Measurements from ENCODE around the gene QRICH1.

The QRICH1 gene

GRCh38 chr3:49119036-49119435 lies 25.2 kb upstream of the QRICH1 start:
- H3K36me3 ChIP-seq (ENCODE audit: control insufficient read depth, insufficient read depth, low read length) = peaks cover 32% of the 10 kb centered on the region
- TF ChIP-seq, protein P1, sequence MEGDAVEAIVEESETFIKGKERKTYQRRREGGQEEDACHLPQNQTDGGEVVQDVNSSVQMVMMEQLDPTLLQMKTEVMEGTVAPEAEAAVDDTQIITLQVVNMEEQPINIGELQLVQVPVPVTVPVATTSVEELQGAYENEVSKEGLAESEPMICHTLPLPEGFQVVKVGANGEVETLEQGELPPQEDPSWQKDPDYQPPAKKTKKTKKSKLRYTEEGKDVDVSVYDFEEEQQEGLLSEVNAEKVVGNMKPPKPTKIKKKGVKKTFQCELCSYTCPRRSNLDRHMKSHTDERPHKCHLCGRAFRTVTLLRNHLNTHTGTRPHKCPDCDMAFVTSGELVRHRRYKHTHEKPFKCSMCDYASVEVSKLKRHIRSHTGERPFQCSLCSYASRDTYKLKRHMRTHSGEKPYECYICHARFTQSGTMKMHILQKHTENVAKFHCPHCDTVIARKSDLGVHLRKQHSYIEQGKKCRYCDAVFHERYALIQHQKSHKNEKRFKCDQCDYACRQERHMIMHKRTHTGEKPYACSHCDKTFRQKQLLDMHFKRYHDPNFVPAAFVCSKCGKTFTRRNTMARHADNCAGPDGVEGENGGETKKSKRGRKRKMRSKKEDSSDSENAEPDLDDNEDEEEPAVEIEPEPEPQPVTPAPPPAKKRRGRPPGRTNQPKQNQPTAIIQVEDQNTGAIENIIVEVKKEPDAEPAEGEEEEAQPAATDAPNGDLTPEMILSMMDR (IDR thresholded peaks at IDR 0.05; ENCODE audit: insufficient read depth, low read length, poor library complexity, severe bottlenecking) = no peak
- H3K4me3 ChIP-seq (replicated peaks; ENCODE audit: low read depth, low read length) = no peak overlapping the region

GRCh38 chr3:49112262-49112661 lies 18.4 kb upstream of the QRICH1 start:
- TF ChIP-seq, protein P1 (IDR thresholded peaks at IDR 0.05; ENCODE audit: insufficient read depth, low read length, poor library complexity, severe bottlenecking) = no peak
- DNase-seq (ENCODE audit: extremely low read depth, insufficient read length) = no peak
- H3K36me3 ChIP-seq (ENCODE audit: control insufficient read depth, insufficient read depth, low read length) = peaks cover 62% of the 10 kb centered on the region

More at GRCh38 chr3:49119036-49119435, 25.2 kb upstream of the QRICH1 start:
- H3K27me3 ChIP-seq (replicated peaks; ENCODE audit: control insufficient read depth, insufficient read depth, low read length) = no peaks in the 10 kb centered on the region
- DNase-seq (ENCODE audit: extremely low read depth, insufficient read length) = no peak

DNA sequence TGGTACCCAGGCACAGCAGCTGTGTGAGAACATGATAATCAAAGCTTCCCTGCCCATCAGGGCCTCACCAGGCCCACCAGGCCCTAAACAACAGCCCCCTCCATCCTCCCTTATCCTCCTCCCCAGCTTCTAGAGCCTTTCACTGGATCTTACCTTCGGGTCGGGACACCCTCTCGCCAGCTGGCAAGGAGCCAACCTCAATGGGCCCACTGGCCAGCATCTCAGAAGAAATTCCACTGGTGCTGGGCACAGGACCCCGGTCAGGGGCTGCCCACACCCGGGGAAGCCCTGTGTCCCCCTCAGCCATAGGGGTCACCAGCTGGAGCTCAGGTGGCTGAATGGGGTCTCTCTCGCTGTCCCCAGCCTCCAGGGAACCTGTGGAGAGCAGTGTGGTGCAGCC lies 17.5 kb upstream of the QRICH1 start:
- no peak overlapping the region for H3K4me3 ChIP-seq (replicated peaks; ENCODE audit: low read depth, low read length)
- H3K27me3 ChIP-seq (replicated peaks; ENCODE audit: control insufficient read depth, insufficient read depth, low read length) = no peaks in the 10 kb centered on the region
- no peak for DNase-seq (ENCODE audit: extremely low read depth, insufficient read length)
- peaks cover 55% of the 10 kb centered on the region for H3K36me3 ChIP-seq (ENCODE audit: control insufficient read depth, insufficient read depth, low read length)
- TF ChIP-seq, protein P1 (IDR thresholded peaks at IDR 0.05; ENCODE audit: insufficient read depth, low read length, poor library complexity, severe bottlenecking) = no peak

More at GRCh38 chr3:49112262-49112661, 18.4 kb upstream of the QRICH1 start:
- Histone ChIP-seq H3K4me3 (replicated peaks; ENCODE audit: low read depth, low read length) (no peak overlapping the region), H3K27me3 (replicated peaks; ENCODE audit: control insufficient read depth, insufficient read depth, low read length) (no peaks in the 10 kb centered on the region)

- TF ChIP-seq, protein P1 (IDR thresholded peaks at IDR 0.05; ENCODE audit: insufficient read depth, low read length, poor library complexity, severe bottlenecking) = no peak
- Histone ChIP-seq H3K36me3 (ENCODE audit: control insufficient read depth, insufficient read depth, low read length) (peaks cover 51% of the 10 kb centered on the region), H3K27me3 (replicated peaks; ENCODE audit: control insufficient read depth, insufficient read depth, low read length) (no peaks in the 10 kb centered on the region), H3K4me3 (replicated peaks; ENCODE audit: low read depth, low read length) (no peak overlapping the region)
- DNase-seq (ENCODE audit: extremely low read depth, insufficient read length) = no peak
Measured at GRCh38 chr3:49110780-49111179, 16.9 kb upstream of the QRICH1 start.

DNA sequence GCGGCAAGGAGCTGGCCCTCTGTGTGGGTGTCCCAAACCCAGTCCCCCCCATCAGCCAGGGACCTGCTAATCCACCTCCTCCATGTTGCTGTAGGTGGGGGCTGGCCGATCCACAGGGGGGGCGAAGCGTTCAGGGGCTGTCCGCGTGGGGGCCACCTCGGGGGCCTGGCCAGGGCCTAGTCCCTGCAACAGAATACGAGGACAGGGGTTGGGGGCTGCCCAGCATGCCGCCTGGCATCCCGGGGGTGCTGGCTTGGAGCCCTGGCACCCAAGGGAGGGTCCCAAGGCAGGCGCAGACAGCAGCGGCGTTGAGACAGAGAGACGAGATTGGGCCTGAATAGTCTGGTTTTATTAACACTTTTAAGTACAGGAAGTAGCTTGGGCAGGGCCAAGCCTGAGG lies 14.5 kb upstream of the QRICH1 start:
- no peak for DNase-seq (ENCODE audit: extremely low read depth, insufficient read length)

More for the DNA sequence above, 14.5 kb upstream of the QRICH1 start:
- Histone ChIP-seq H3K36me3 (ENCODE audit: control insufficient read depth, insufficient read depth, low read length) (peaks cover 32% of the 10 kb centered on the region), H3K27me3 (replicated peaks; ENCODE audit: control insufficient read depth, insufficient read depth, low read length) (no peaks in the 10 kb centered on the region), H3K4me3 (replicated peaks; ENCODE audit: low read depth, low read length) (no peak overlapping the region)
- TF ChIP-seq, protein P1 (IDR thresholded peaks at IDR 0.05; ENCODE audit: insufficient read depth, low read length, poor library complexity, severe bottlenecking) = no peak

Measured in GM06990 (cell line).